Stimulated activated CD4-positive, alpha-beta T cell treated with anti-CD3 and anti-CD28 coated beads, Interleukin-4, amount 100 ng/mL, for 24 hours (primary cell): ENCODE data around the gene TNFSF13B.
"Not testable (repeated sequence)": the region's sequence is repeated elsewhere in the genome, so short reads cannot be mapped to it uniquely, and the experiment has no call there.

Experiments used
- DNase-seq: peaks from one replicate; pipeline ENCODE4 v3.0.0-alpha.2; 2020

The TNFSF13B gene

DNA sequence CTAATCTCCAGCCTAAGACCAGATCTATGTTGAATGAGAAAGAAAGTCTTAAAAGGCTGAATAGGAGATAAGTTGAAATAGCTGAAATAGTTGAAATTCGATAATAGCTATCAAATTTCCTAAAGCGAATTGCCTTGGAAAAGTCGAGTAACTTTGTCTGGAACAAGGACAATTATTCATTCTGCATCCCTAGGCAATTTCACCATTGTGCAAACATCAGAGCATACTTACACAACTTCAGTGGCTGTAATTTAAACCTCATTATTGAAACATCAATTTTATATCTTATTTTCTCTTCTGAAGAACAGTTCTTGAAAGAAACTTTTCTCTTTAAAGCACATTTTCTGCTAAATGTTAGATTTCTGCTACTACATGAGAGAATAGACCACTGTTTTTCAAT lies 13.6 kb downstream of the TNFSF13B start:
- no peak for DNase-seq

DNA sequence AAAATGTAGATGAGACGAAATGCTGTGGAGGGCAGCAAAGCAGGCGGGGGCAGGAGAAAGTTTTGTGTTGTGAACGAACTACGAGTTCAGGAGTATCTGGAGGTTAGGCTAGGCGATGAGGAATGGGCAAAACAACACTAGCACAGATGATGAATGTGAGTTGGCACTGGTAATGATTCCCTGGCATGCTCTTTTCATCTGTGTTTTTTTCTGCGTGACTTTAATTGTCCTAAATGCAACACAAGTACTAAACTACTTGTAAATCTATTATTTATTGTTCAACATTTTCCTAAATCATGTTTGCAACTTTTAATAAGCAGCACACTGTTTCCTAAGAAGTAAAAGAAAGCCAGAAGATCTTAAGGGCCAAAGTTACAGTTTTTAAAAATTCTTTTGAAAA lies 19.2 kb downstream of the TNFSF13B start:
- DNase-seq, result no peak

DNA sequence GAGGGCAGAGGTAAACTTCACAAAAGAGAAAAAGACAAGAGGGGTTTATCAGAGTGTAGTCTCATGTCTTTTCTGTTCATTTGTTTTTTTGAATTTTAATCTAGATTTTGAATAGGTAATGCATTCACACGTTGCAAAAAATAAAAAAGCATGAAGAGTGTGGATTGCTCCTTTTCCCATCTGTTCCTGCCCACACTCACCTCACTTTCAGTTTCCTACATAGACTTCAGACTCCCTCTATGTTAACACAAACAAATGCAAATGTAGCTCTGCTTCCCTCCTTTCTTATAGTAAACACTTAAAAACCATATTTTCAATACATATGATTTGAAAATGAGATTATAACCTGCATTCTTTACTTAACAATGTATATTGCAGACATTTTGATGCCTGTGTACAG lies 20.3 kb downstream of the TNFSF13B start:
- no peak for DNase-seq

DNA sequence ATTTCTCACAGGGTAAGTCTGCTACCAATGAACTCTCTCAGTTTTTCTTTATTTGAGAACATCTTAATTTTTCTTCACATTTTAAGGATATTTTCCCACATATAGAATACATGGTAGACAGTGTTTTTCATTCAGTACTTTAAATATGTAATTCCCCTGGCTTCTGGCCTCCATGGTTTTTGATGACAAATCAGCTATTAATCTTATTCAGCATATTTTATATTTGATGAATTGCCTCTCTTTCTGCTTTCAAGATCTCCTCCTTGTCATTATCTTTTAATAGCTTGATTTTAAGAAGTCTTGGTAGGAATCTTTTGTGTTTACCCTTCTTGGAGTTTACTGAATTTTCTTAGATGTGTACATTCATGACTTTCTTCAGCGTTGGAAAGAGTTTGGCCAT lies 27.6 kb downstream of the TNFSF13B start:
- DNase-seq, result no peak

DNA sequence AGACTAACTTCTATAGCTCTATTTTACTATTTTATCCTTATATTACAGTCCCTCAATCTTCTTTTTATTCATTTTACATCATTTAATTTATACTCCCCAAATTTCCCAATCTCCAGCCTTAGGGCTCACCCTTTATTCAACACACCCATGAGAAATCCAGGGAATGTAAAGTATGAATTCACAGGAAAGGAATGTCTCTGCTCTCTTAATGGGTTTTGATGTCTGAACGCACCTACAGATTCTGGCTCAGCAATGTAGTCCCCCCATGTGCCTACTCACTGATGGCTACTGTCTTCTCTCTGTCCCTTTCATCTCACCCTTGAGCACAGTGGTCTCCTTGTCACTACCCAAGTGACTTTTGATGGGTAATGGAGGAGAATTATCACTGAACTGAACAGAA lies 32.8 kb downstream of the TNFSF13B start:
- DNase-seq, result no peak

DNA sequence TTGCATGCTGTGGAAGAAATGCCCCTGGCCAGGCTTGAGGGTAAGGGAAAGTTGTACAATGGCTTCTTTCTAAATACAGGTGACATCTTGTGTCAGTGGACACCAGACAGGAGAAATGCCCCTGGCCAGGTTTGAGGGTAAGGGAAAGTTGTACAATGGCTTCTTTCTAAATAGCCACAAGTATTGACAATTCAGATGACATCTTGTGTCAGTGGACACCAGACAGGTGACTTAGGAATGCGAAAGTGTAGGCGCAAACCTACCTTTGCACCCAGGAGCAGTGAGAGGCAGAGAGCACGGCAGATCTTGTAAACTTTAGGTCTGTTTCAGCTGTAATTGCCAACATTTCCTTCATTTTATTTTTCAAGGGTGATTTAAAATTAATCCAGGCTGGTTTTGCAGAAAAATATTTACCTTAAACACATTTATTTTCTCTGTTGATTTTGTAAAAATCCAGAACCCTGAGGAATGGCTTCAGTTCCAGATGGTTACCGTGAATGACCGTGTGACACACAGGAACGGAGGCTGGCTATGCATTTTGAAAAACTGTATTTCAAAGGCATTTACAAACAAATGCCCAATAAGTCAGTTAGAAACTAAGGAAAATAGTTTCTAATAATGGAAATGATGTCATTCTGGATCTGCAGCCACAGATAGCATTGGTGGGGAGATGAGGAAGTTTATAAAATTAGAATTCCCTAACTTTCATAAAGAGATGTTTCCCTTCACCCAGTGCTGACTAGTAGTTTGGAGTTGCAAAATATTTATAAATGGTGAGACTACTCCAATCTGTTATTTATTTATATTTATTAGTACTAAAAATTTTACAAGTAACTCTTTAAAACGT lies 34.9 kb downstream of the TNFSF13B start:
- DNase-seq, result no peak

DNA sequence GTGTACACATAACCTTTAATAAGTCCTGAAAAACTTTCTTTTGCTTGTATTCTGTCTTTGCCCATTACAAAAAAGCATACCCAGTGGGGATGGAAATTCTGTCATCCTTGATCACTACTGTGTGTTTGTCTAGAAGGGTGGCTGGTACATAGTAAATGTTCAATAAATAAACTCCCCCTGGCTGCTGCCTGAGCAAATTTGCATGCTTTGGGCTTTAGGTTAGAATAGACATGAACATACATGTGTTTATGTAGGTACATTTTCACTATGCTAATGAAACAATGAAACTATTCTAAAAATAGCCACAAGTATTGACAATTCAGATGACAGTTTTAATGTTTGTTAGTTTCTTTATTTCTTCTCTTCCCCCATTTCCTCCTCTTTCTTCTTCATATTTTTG lies 36.1 kb downstream of the TNFSF13B start:
- no peak for DNase-seq

DNA sequence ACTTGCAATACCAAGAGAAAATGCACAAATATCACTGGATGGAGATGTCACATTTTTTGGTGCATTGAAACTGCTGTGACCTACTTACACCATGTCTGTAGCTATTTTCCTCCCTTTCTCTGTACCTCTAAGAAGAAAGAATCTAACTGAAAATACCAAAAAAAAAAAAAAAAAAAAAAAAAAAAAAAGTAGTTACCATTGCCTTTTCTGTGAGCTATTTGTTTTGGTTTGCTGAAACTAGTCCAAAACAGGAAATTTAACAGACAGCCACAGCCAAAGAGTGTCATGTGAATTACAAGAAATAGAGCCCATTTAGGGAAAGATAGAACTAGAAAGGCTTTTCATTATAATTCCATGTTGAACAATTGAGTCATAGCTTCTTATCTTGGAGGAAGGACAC lies 37.3 kb downstream of the TNFSF13B start:
- no peak for DNase-seq

DNA sequence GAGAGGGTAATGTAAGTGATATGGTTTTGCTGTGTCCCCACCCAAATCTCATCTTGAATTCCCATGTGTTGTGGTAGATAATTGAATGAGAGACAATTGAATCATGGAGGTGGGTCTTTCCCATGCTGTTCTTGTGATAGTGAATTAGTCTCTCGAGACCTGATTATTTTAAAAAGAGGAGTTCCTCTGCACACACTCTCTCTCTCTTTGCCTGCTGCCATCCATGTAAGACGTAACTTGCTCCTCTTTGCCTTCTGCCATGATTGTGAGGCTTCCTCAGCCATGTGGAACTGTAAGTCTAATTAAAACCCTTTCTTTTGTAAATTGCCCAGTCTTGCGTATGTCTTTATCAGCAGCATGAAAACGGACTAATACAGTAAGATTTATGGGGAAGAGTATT lies 42.1 kb downstream of the TNFSF13B start:
- not testable (repeated sequence) for DNase-seq

DNA sequence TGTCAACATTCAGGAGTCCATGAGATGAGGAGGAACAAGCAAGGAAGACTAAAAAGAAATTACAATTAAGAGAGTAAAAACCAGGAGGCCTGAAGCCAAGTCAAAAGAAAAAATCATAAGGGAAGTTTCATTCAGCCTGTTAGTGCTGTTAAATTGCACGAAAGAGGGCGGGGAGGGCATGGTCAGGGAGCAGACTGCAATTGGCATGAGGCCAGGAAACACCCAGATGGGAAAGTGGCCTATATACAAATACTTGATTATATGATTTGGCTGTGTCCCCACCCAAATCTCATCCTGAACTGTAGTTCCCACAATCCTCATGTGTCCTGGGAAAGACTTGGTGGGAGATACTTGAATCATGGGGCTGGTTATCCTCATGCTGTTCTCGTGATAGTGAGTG lies 43.9 kb downstream of the TNFSF13B start:
- no peak for DNase-seq

DNA sequence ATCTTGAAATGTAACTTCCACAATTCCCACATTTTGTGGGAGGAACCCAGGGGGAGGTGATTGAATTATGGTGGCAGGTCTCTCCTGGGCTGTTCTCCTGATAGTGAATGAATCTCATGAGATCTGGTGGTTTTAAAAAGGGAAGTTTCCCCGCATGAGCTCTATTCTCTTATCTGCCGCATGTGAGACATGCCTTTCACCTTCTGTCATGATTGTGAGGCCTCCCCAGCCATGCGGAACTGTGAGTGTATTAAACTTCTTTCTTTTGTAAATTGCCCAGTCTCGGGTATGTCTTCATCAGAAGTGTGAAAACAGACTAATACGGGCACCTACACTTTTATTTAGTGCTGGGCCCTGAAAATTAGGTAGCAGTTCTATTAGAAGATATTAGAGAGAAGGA lies 45.8 kb downstream of the TNFSF13B start:
- no peak for DNase-seq

DNA sequence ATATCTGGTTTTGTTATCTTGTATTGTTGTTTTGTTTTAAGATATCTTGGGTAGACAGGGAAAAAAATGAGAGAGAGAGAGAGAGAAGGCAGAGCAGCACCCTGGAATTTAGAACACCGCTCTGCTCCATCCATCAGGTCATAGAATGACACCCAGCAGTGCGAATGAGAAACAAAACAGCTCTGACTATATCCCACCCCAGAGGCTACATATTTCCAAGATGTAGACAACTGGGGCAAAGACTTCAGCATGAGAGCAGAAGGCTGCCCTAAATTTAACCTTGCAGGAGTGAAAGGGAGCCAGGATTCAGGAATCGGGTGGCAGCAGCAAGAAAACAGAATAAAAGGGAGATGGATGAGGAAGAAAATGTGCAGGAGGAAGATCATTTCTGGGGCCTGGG lies 46.5 kb downstream of the TNFSF13B start:
- no peak for DNase-seq

DNA sequence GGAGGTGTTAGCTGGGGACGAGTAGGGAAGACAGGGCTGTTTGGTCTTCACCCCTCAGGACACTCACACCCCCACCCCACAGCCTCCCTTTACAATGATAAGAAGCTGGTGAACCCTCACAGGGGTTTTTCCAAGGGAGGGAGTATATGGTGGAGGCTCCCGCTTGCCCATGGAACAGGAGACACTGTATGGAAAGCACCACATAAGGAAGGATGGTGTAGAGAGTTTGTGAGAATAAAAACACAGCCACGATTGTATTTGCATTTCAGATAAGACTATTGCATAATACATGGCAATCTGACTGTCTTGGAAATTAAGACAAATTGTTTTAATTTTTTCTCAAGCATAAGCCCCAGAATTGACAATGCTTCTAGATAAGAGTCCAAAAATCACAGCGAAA lies 46.9 kb downstream of the TNFSF13B start:
- DNase-seq, result no peak

DNA sequence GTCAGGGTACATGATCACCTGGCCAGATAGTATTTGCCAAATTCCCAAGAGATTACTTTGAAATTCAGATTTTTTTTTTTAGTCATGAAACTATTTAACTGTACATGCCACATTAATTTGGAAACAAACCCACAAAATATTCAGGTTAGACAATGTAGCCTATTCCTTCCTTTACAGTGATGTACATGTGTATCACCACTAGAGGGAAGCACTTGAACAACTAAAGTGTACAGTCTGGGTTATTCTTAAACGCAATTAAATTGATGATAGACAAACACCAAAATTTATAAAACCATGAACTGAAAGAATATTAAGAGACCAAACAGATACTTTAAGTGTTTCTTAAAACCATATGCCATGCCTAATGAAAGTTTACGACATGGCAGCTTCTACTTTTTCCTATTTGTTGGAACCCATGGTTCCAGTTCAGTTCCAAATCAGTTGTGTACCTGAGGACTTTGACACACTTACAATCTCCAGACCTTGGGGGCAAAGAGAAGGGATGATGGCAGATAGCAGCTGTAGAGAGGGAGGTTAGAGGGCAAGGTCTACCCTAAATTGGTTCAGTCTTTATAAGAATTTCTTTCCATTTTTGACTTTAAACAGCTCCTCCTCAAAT lies 52.8 kb downstream of the TNFSF13B start:
- DNase-seq, result no peak

DNA sequence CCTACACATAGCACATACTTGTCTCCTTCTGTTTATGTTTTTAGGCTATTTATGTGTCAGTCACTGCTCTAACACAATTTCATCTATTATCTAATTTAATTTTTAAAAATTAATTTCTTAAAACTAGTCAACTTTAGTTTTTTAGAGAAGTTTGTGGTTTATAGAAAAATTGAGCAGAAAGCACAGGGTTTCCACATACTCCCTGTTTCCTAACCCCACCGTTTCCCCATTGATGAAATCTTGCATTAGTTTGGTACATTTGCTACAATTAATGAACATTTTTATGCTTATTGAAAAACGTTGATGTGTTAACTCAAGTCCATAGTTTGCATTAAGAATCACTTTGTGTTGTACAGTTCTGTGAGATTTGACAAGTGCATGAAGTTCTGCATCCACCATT lies 53.5 kb downstream of the TNFSF13B start:
- no peak for DNase-seq

DNA sequence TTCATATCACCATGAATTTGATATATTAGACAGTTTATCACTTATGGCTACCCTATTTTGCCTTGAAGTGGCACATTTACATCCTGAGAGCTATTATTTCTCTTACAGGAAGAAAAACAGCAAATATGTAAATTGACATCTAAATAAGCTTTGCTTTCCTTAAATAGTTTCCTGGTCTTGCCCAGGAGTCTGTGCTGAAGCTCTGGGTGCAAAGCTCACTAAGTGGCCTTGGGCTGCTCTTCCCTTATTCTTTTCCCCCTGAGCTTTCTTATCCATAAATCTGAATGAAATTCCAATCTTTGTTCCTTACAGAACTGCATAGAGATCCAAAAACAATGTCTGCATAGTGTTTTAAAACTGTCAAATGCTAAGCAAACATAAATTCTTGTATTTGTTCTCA lies 56.3 kb downstream of the TNFSF13B start:
- no peak for DNase-seq

DNA sequence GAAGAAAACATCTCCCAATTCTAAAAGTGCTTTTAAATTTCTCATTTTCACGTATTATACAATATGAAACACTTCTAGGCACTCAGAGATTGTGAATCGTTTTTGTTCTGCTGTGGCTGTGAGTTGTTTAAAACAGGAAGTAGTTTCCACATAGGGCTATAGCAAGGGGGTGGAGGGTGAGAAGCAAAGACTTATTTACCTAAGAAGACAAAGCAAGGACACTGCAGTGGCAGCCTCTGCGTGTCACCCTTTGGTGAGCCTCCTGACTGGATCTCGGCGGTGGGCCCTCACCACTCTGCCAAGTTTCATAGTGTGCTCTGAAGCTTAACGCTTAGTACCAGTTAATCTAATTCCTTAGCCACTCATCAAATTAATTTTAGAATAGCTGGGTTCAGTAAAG lies 56.8 kb downstream of the TNFSF13B start:
- no peak for DNase-seq

DNA sequence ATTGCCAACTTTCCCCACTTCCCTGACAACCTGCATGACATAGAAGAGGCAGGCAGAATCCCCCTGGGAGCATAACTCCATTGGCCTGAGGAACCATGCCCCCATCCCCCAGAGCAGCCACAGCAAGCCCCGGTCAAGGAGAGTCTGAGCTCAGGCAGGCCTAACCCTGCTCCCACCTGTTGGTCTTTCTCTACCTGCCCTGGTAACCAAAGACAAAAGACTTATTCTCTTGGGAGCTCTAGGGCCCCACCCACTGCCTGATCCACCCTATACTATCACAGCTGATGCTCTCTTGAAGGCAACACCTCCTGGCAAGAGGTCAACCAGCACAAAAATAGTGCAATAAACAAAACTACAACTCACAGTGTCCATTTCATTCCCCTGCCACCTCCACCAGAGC lies 59.3 kb downstream of the TNFSF13B start:
- no peak for DNase-seq

DNA sequence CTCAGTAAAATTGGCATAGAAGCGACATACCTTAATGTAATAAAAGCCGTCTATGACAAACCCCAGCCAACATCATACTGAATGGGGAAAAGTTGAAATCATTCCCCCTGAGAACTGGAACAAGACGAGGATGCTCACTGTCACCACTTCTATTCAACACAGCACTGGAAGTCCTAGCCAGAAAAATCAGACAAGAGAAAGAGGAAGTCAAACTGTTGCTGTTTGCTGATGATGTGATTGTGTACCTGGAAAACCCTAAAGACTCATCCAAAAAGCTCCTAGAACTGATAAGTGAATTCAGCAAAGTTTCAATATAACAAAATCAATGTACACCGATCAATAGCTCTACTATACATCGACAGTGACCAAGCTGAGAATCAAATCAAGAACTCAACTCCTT lies 63.3 kb downstream of the TNFSF13B start:
- DNase-seq, result no peak

DNA sequence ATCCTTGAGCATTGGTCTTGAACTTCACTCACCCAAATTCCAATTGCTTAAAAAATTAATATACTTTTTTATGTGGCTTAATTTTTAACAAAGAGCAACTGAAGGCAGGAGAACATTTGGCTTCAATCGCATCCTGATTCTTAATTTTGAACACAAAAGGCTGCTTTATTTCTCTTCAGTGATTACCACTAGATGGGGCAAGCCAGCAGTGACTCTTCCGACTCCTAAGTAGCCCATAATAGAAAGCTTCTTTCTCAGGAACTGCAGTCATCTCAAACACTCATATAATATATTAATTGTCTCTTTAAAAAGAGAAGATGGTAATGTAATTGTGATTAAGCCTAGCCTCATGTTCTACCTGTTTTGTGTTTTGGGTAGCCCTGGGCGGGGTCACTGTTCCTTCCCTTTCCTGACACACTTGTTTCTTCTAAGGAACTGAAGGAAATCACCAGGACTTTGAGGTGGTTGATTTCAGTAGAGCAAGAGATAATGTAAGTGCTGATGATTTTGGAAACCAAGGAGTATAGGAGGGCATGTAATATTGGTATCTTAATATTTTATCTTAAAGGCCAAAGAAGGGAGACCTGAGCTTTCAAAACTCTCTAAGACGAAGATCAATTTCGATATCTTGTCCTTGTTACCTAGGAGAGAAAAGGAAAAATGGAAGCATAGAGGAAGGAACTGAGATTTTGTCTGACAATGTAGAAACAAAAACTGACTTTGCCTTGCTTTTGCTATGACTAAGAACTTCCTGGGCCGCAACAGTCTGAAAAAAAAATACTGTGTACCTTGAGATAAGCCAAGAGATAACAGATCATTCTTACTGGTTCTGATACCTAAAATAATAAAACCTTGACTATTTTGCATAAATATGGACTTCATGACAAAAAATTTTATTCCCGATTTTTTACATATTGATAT lies 73.1 kb downstream of the TNFSF13B start:
- DNase-seq, result no peak

DNA sequence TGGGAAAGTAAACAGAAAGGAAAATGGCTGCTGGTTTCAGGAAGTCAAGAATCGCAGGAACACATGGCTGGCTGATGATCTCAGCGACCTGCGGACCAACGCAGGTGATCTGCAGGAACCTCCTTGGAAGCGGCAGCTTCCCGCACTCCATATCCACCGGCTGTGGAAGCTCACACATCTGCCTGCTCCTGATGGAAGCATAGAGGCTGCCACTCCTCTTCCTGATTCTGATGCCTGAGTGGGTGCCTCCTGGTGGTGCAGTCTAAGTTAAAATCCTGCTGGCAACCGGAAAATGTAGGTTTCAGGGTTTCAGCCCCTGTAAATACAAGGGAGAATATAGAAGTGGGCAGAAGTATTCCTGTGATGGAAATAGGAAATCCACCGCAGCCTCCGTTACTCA lies 75.5 kb downstream of the TNFSF13B start:
- DNase-seq, result no peak

DNA sequence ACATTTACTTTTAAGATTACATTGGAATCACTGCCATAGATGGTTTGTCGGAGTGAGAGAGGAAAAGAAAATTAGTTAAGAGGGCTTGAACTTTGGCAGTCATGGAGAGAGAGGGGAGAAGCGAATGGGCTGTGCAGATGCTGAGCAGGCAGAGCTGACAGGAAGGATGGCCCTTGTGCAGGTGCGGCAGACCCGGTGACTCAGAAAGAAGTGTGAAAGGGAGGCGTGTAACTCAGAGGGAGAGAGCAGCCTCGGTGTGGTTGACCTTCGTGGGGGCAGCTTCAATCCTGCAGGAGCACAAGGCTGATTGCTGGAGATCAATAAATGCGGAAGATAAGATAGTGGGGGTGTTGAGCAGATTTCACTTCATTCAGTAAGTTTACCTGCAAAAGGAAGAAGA lies 76.9 kb downstream of the TNFSF13B start:
- DNase-seq, result peak; percentile 14

DNA sequence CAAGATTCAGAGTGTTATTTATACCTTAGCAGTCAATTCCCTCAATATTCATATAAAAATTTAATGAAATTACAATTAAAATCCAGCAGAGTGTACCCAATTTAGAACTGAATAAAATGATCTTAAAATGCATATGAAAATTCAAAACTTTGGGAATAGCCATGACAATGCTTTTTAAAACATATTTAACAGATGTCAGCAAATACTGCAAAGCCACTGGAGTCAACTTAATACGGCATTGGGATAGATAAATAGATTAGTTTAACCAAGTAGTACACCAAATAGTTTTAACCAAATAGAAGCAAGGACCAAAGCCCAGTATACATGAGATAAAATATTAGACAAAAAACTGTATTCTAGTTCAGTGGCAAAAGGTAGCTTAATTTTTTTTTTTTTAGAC lies 79.8 kb downstream of the TNFSF13B start:
- no peak for DNase-seq

DNA sequence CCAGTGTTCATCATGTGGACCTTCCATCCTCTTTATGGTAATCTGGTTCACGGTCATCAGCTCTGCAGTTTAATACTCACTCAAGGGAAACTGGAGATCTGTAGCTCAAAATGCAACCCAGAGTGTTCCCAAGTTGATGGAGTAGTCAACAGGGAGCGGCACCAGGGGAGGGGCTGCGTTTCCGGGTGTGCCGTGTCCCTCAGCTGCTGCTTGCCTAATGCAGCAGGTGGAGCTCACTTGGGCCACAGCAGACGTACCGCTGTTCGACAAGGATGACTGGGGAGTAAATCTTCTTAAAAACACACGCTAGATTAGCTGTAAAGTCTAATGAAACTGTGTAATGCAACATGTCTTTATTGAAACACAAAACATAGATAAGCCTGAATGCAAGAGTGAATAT lies 81.1 kb downstream of the TNFSF13B start:
- no peak for DNase-seq
